Upper lobe of left lung (tissue), 4 donors: ENCODE data around the gene EIF5B.

Source experiments
- EP300 ChIP-seq, 4 donors: sonication (generic); formaldehyde crosslinking; IDR thresholded peaks; one replicate each; pipeline ENCODE4 v1.5.1; 2017; ENCODE audit warnings: antibody characterized with exemption in 4 of 4, control low read depth in 2 of 4
- TF ChIP-seq, protein P1 (sequence below), 6 experiments: fragments of 450-650 bp in 4 of 6; fragments of 200-600 bp in 2 of 6; sonication (generic) in 2 of 6; IDR thresholded peaks; one replicate each; pipeline ENCODE4 v1.5.1; 2016 to 2019; ENCODE audit warnings: antibody characterized with exemption in 6 of 6

DNA sequence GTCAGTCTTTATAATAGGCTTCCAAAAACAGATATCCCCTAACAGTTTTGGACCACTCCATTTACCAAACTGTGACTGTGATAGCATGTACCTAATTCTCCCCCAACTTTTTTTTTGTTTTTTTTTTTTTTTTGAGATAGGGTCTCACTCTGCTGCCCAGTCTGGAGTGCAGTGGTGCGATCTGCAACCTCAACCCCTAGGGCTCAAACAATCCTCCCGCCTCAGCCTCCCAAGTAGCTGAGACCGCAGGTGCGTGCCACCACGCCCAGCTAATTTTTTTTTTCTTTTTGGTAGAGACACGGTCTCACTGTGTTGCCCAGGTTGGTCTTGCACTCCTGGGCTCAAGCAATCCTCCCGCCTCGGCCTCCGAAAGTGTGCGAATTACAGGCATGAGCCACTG lies 99.7 kb downstream of the EIF5B start:
- TF ChIP-seq, protein P1, sequence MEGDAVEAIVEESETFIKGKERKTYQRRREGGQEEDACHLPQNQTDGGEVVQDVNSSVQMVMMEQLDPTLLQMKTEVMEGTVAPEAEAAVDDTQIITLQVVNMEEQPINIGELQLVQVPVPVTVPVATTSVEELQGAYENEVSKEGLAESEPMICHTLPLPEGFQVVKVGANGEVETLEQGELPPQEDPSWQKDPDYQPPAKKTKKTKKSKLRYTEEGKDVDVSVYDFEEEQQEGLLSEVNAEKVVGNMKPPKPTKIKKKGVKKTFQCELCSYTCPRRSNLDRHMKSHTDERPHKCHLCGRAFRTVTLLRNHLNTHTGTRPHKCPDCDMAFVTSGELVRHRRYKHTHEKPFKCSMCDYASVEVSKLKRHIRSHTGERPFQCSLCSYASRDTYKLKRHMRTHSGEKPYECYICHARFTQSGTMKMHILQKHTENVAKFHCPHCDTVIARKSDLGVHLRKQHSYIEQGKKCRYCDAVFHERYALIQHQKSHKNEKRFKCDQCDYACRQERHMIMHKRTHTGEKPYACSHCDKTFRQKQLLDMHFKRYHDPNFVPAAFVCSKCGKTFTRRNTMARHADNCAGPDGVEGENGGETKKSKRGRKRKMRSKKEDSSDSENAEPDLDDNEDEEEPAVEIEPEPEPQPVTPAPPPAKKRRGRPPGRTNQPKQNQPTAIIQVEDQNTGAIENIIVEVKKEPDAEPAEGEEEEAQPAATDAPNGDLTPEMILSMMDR (IDR thresholded peaks at IDR 0.05) = no peak
- no peak for TF ChIP-seq EP300 (IDR thresholded peaks at IDR 0.05)
